Mucosa of descending colon (tissue), 3 donors: Measurements from ENCODE around the gene S100A9. TPM values are rescaled to one million over a fixed set of nuclear protein-coding genes. Genes with fewer than 3 reads are reported as not detected.

Experiments used
- ATAC-seq: fragments of 200-7000 bp; cut with Tn5 transposase; one replicate; pipeline ENCODE4 v1.9.1; 2020; ENCODE audit warnings: mild to moderate bottlenecking, moderate library complexity
- DNase-seq, 3 donors: peaks; one replicate each; pipeline ENCODE4 v3.0.0-alpha.2; 2020
- H3K36me3 ChIP-seq: fragments of 200-600 bp; one replicate; pipeline ENCODE4 v1.8.0; 2021; ENCODE audit warnings: low read depth, mild to moderate bottlenecking
- H3K4me1 ChIP-seq: fragments of 200-600 bp; one replicate; pipeline ENCODE4 v1.8.0; 2021; ENCODE audit warnings: low read depth, mild to moderate bottlenecking
- H3K4me3 ChIP-seq: fragments of 200-600 bp; one replicate; pipeline ENCODE4 v1.8.0; 2021; ENCODE audit warnings: mild to moderate bottlenecking
- H3K9me3 ChIP-seq: fragments of 200-600 bp; one replicate; pipeline ENCODE4 v1.8.0; 2021; ENCODE audit warnings: mild to moderate bottlenecking
- intact Hi-C, 2 donors: fragments of 100-400 bp; cut with DNase I in 1 of 2; cut with micrococcal nuclease in 1 of 2; formaldehyde crosslinking; loops; one replicate each; pipeline versions ENCODE4 v1.11.0 to v1.11.1; 2022; cut with DNase I, micrococcal nuclease
- total RNA-seq, 3 donors: library from RNA; stranded (reverse); fragmentation: NEBNext Ultra II Directional in 2 of 3; extraction: Animal tissue kit (Norgen Biotek cat#: 25700) in 2 of 3; gene quantifications; one replicate each; pipeline versions ENCODE4 v1.2.1 to v1.2.4, GENCODE V29; 2021 to 2023
- TF ChIP-seq, protein P1 (sequence below): fragments of 200-600 bp; IDR thresholded peaks from one replicate; pipeline ENCODE4 v1.8.0; 2022; ENCODE audit warnings: antibody characterized with exemption, mild to moderate bottlenecking
- donor health status: DM: no; HTN: no; CAD: no; lungs with moderate emphysema.
- donor health status: DM: no; HTN: no; CAD: no.
- donor health status: DM: no; HTN: yes; CAD: no.

Gene S100A9
- total RNA-seq, 3 donors from 2014 or later = 5.5 to 151 (median 75.0) TPM

DNA sequence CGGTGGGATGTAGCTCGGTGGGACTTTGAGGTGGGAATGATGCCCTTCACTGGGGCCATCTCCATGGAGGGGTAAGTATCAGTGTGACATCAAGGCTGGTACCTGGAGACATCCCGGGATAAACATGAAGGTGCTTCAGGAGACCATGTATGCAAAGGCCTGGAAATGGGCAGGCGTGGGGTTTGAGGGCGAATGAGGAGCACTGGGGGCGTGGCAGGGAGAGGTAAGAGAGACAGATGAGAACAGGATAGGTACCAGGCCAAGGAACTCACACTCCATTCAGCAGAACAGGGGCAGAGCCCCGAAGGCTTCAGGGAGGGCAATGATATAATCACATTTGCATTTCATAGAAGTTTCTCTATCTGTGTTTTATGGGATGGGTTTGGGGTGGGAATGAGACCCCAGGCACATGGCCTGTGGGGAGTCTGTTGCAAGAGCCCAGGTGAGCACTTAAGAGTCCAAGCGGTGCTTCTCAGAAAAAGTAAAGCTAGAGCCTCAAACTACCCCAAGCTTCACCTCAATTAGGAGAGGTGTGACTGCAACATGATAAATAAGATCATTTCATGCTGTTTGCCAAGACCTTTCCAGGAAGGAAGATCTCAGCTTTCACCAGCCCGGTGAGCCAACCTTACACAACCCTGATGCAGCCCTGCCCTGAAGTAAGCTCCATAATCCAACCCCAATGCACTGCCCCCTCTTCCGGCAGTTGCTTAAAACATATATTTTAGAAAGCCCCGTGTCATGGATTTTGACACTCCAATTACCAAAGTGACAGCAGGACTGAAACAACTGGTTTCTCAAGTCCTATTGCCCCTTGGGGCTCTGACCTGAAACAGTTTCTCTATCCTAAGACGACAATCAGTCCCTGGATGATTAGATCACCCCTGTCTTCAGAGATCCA lies 7.4 kb downstream of the S100A9 start:
- no peaks in the 10 kb centered on the region for H3K4me1 ChIP-seq
- H3K36me3 ChIP-seq = no peaks in the 10 kb centered on the region
- DNase-seq (no peak), ATAC-seq (no peak)
- intact Hi-C loops = no loop called here
- H3K9me3 ChIP-seq = no peaks in the 10 kb centered on the region
- TF ChIP-seq, protein P1, sequence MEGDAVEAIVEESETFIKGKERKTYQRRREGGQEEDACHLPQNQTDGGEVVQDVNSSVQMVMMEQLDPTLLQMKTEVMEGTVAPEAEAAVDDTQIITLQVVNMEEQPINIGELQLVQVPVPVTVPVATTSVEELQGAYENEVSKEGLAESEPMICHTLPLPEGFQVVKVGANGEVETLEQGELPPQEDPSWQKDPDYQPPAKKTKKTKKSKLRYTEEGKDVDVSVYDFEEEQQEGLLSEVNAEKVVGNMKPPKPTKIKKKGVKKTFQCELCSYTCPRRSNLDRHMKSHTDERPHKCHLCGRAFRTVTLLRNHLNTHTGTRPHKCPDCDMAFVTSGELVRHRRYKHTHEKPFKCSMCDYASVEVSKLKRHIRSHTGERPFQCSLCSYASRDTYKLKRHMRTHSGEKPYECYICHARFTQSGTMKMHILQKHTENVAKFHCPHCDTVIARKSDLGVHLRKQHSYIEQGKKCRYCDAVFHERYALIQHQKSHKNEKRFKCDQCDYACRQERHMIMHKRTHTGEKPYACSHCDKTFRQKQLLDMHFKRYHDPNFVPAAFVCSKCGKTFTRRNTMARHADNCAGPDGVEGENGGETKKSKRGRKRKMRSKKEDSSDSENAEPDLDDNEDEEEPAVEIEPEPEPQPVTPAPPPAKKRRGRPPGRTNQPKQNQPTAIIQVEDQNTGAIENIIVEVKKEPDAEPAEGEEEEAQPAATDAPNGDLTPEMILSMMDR = no peak
- no peak overlapping the region for H3K4me3 ChIP-seq

DNA sequence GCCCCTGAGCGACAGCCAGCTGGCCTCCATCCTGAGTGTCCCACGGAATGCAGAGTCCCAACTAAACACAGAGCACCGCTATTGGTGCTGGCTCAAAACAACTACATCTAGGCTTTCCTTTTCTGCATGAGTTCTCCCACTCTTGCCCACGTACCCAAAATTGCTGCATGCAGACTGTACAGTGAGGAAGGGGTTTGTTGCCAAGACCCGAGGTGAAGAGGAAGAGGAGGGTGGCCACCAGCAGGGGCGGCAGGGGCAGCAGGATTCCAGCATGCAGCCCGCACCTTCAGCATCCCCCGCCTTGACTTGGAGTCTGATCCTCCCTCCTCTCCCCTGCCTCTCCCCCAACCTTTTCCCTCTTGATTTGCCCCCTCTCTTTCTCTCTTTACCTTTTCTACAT lies 8.0 kb downstream of the S100A9 start:
- intact Hi-C loops = no loop called here
- Histone ChIP-seq H3K4me3 (no peak overlapping the region), H3K36me3 (no peaks in the 10 kb centered on the region), H3K9me3 (no peaks in the 10 kb centered on the region), H3K4me1 (no peaks in the 10 kb centered on the region)
- TF ChIP-seq, protein P1 = no peak
- ATAC-seq (no peak), DNase-seq (no peak)

- DNase-seq (no peak), ATAC-seq (no peak)
- H3K36me3 ChIP-seq = no peaks in the 10 kb centered on the region
- H3K4me3 ChIP-seq = no peak overlapping the region
- no peaks in the 10 kb centered on the region for H3K4me1 ChIP-seq
- intact Hi-C loops = no loop called here
- H3K9me3 ChIP-seq = no peaks in the 10 kb centered on the region
- TF ChIP-seq, protein P1 = no peak
These were observed 8.6 kb downstream of the S100A9 start for GRCh38 chr1:153366261-153366660.

DNA sequence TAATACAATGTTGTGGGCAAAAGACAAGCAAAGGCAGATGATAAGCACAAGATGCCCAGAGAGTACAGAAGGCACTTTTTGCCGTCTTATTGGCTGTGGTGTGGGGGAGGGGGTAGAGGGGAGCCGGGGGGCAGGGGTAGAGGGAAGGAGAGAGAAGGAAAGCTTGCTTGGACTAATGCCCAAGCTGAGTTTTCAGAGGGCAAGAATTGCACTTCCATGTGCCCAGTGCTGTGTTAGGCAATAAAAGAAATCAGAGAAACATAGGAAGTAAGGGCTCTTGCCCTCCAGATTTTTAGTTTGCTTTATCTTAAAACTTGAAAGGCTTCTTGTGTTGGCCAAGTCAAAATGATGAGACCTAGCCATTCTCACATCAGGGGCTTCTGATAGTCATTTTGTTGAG lies 9.4 kb downstream of the S100A9 start:
- ATAC-seq (no peak), DNase-seq (no peak)
- intact Hi-C loops = no loop called here
- Histone ChIP-seq H3K36me3 (no peaks in the 10 kb centered on the region), H3K4me1 (no peaks in the 10 kb centered on the region), H3K9me3 (no peaks in the 10 kb centered on the region), H3K4me3 (no peak overlapping the region)
- TF ChIP-seq, protein P1 = no peak

DNA sequence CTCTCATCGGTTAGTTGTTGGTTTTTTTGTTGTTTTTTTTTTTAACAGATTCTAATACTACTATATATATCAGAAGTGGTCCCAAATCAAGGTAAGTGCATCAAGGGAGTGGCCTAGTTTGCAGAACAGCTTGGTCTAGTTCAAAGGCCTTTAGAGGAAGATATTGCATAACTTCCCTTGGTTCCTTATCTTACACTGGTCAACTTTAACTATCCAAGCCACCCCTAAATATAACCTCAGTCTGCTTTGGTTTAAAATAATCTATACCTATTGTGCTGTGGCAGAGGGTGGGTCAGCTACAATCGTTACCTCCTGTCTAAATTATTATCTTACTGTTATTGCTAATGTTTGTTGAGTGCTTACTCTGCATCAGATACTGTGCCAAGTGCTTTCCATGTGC lies 10.8 kb downstream of the S100A9 start:
- no peak for ATAC-seq
- DNase-seq = no peak
- TF ChIP-seq, protein P1 = no peak
- Histone ChIP-seq H3K4me1 (no peaks in the 10 kb centered on the region), H3K36me3 (no peaks in the 10 kb centered on the region), H3K4me3 (no peak overlapping the region), H3K9me3 (no peaks in the 10 kb centered on the region)
- intact Hi-C loops = no loop called here
